ENCODE measurements around the gene FGD6. TPM values are rescaled to one million over a fixed set of nuclear protein-coding genes. Genes with fewer than 3 reads are reported as not detected.

FGD6 gene
- total and polyA plus RNA-seq, 2 donors (not counting 1 experiment from before 2014, with no cell fraction given): 3.3 to 4.7 TPM

DNA sequence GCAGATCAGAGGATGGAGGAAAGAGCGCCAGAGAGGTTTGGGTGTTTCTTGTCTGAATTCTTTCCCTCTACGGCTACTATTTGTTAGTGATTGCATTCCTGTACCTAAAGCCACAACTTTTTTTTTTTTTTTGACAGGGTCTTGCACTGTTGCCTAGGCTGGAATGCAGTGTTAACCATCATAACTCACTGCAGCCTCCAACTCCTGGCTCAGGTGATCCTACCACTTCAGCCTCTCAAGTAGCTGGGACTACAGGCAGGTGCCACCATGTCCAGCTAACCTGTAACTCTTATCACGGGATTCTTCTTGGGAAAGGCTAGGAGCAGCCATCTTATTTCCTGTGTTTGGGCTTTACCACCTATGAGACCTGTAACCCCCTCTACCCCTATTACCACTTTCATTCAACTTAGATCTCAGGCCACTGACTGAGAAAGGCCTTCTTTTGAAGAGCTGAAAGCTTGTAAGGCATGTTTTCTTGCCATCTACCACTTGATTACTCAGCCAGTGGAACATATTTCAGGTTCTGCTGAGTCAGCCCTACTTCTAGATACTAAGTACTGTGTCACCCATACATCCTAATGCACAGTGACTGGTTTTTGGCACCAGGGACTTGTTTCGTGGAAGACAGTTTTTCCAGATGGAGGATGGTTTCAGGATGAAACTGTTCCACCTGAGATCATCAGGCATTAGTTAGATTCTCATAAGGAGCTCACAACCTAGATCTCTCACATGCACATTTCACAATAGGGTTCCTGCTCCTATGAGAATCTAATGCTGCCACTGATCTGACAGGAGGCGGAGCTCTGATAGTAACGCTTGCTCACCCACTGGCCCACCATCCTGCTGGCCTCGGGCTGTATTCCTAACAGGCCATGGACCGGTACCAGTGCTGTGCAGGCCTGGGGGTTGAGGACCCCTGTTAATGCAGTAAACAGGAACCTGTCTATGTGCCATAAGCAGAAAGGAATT lies 7.2 kb upstream of the FGD6 start:
- Histone ChIP-seq H3K27me3 (ENCODE audit: control insufficient read depth, insufficient read depth, low read length) (no peaks in the 10 kb centered on the region), H3K36me3 (ENCODE audit: control insufficient read depth, insufficient read depth, low read length) (no peaks in the 10 kb centered on the region), H3K4me2 (ENCODE audit: extremely low read depth, insufficient read depth, low read length) (peak overlapping the region; percentile 28), H3K27ac (ENCODE audit: insufficient read depth, low read length) (no peak overlapping the region), H3K9ac (ENCODE audit: insufficient read depth, low read length) (no peak overlapping the region), H3K4me3 (replicated peaks in 1 of 4; ENCODE audit: control extremely low read depth in 1 of 4, insufficient read depth in 1 of 4, low read depth in 3 of 4, low read length in 4 of 4) (no peak overlapping the region), H3K4me1 (ENCODE audit: control insufficient read depth, extremely low read depth, insufficient read depth, low read length) (peaks cover 8% of the 10 kb centered on the region), H2AFZ (ENCODE audit: low read length) (no peak overlapping the region), H3K79me2 (ENCODE audit: control insufficient read depth, insufficient read depth, low read length) (peaks cover 69% of the 10 kb centered on the region), H4K20me1 (ENCODE audit: control insufficient read depth, extremely low read depth, insufficient read depth, low read length) (no peaks in the 10 kb centered on the region), H3K9me3 (ENCODE audit: control insufficient read depth, insufficient read depth, low read depth, low read length) (no peaks in the 10 kb centered on the region)
- no peak for TF ChIP-seq EZH2 (IDR thresholded peaks at IDR 0.05; ENCODE audit: low read length, missing control alignments)
- TF ChIP-seq, protein P1, sequence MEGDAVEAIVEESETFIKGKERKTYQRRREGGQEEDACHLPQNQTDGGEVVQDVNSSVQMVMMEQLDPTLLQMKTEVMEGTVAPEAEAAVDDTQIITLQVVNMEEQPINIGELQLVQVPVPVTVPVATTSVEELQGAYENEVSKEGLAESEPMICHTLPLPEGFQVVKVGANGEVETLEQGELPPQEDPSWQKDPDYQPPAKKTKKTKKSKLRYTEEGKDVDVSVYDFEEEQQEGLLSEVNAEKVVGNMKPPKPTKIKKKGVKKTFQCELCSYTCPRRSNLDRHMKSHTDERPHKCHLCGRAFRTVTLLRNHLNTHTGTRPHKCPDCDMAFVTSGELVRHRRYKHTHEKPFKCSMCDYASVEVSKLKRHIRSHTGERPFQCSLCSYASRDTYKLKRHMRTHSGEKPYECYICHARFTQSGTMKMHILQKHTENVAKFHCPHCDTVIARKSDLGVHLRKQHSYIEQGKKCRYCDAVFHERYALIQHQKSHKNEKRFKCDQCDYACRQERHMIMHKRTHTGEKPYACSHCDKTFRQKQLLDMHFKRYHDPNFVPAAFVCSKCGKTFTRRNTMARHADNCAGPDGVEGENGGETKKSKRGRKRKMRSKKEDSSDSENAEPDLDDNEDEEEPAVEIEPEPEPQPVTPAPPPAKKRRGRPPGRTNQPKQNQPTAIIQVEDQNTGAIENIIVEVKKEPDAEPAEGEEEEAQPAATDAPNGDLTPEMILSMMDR (conservative IDR thresholded peaks at IDR 0.05 in 1 of 2, IDR thresholded peaks at IDR 0.05 in 1 of 2; ENCODE audit: low read depth in 1 of 2, low read length in 2 of 2): no peak
- DNase-seq (ENCODE audit: low read depth in 2 of 2): peak; percentile 71 to 89

DNA sequence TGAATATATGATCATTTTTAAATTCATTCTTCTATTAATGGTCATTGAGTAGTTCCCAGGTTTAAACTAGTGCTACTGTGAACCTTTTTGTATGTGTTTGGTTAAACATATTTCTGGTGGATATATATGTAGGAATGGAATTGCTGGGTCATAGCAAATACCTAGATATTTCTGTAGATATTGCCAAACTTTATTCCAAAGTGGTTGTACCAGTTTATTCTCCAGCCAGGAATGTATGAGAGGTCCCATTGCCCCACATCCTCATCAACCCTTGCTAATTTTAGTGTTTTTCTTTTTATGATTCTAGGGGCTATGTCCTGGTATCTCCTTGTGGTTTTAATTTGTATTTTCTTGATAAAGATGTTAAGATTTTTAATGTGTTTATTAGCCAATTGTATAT lies 3.5 kb upstream of the FGD6 start:
- Histone ChIP-seq H3K36me3 (ENCODE audit: control insufficient read depth, insufficient read depth, low read length) (no peaks in the 10 kb centered on the region), H3K27ac (ENCODE audit: insufficient read depth, low read length) (no peak overlapping the region), H3K79me2 (ENCODE audit: control insufficient read depth, insufficient read depth, low read length) (peaks cover 66% of the 10 kb centered on the region), H3K9me3 (ENCODE audit: control insufficient read depth, insufficient read depth, low read depth, low read length) (no peaks in the 10 kb centered on the region), H4K20me1 (ENCODE audit: control insufficient read depth, extremely low read depth, insufficient read depth, low read length) (no peaks in the 10 kb centered on the region), H3K4me1 (ENCODE audit: control insufficient read depth, extremely low read depth, insufficient read depth, low read length) (peaks cover 8% of the 10 kb centered on the region), H2AFZ (ENCODE audit: low read length) (no peak overlapping the region), H3K9ac (ENCODE audit: insufficient read depth, low read length) (no peak overlapping the region), H3K4me3 (replicated peaks in 1 of 4; ENCODE audit: control extremely low read depth in 1 of 4, insufficient read depth in 1 of 4, low read depth in 3 of 4, low read length in 4 of 4) (no peak overlapping the region), H3K27me3 (ENCODE audit: control insufficient read depth, insufficient read depth, low read length) (no peaks in the 10 kb centered on the region), H3K4me2 (ENCODE audit: extremely low read depth, insufficient read depth, low read length) (no peak overlapping the region)
- no peak for DNase-seq (ENCODE audit: low read depth in 2 of 2)
- TF ChIP-seq EZH2 (IDR thresholded peaks at IDR 0.05; ENCODE audit: low read length, missing control alignments): no peak
- TF ChIP-seq, protein P1 (conservative IDR thresholded peaks at IDR 0.05 in 1 of 2, IDR thresholded peaks at IDR 0.05 in 1 of 2; ENCODE audit: low read depth in 1 of 2, low read length in 2 of 2): no peak

DNA sequence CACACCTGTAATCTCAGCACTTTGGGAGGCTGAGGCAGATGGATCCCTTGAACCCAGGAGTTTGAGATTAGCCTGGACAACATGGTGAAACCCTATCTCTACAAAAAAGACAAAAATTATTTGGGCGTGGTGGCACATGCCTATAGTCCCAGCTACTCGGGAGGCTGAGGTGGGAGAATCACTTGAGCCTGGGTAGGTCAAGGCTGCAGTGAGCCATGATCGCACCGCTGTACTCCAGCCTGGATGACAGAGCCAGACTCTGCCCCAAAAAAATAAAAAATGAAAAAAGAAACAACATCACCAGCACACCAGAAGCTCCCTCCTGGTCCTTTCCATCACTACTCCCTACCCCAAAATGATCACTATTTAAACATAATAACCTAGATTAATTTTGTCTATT lies 2.9 kb upstream of the FGD6 start:
- H3K4me2 ChIP-seq (ENCODE audit: extremely low read depth, insufficient read depth, low read length): no peak overlapping the region
- DNase-seq (ENCODE audit: low read depth in 2 of 2): no peak
- TF ChIP-seq, protein P1 (conservative IDR thresholded peaks at IDR 0.05 in 1 of 2, IDR thresholded peaks at IDR 0.05 in 1 of 2; ENCODE audit: low read depth in 1 of 2, low read length in 2 of 2): no peak
- no peak for TF ChIP-seq EZH2 (IDR thresholded peaks at IDR 0.05; ENCODE audit: low read length, missing control alignments)
- H3K79me2 ChIP-seq (ENCODE audit: control insufficient read depth, insufficient read depth, low read length): peaks cover 65% of the 10 kb centered on the region
- no peaks in the 10 kb centered on the region for H3K36me3 ChIP-seq (ENCODE audit: control insufficient read depth, insufficient read depth, low read length)
- H3K9me3 ChIP-seq (ENCODE audit: control insufficient read depth, insufficient read depth, low read depth, low read length): no peaks in the 10 kb centered on the region
- H2AFZ ChIP-seq (ENCODE audit: low read length): no peak overlapping the region
- H4K20me1 ChIP-seq (ENCODE audit: control insufficient read depth, extremely low read depth, insufficient read depth, low read length): no peaks in the 10 kb centered on the region
- peak overlapping the region in 1 of 4 experiments; percentile 92 for H3K4me3 ChIP-seq (replicated peaks in 1 of 4; ENCODE audit: control extremely low read depth in 1 of 4, insufficient read depth in 1 of 4, low read depth in 3 of 4, low read length in 4 of 4)
- peaks cover 8% of the 10 kb centered on the region for H3K4me1 ChIP-seq (ENCODE audit: control insufficient read depth, extremely low read depth, insufficient read depth, low read length)
- no peak overlapping the region for H3K27ac ChIP-seq (ENCODE audit: insufficient read depth, low read length)
- H3K27me3 ChIP-seq (ENCODE audit: control insufficient read depth, insufficient read depth, low read length): no peaks in the 10 kb centered on the region
- H3K9ac ChIP-seq (ENCODE audit: insufficient read depth, low read length): no peak overlapping the region

Measured in fibroblast of lung (primary cell).